Epidermal melanocyte (primary cell): Measurements from ENCODE around the gene DNAJA2.
"Not testable (repeated sequence)": the region's sequence is repeated elsewhere in the genome, so short reads cannot be mapped to it uniquely, and the experiment has no call there.

Experiments used
- DNase-seq: peaks from one replicate; pipeline ENCODE4 v3.0.0; 2011; ENCODE audit warnings: low spot score; ENCODE audit not compliant: insufficient read length

The DNAJA2 gene

GRCh38 chr16:46975908-46976470 lies 2.5 kb upstream of the DNAJA2 start:
- DNase-seq: no peak

- DNase-seq: no peak
These were observed 1.7 kb upstream of the DNAJA2 start for GRCh38 chr16:46975165-46975564.

DNA sequence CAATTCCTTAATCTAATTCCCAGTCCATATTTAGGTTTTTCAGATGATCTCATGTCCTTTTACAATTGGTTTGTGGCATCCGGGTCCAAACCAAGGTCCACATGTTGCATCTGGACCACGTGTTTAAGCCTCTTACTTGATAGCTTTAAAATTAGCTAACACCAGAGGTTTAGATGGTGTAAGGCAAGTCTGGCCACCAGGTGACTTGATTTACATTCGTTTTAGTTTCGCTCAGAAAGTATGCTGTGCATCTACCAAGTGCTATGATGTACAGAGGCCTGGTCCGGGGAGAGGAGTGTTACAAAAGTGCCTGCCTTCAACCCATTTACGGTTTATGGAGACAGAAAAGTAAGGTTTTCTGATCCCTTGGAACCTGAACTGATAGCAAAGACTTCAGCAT lies 878 bp upstream of the DNAJA2 start:
- no peak for DNase-seq

DNA sequence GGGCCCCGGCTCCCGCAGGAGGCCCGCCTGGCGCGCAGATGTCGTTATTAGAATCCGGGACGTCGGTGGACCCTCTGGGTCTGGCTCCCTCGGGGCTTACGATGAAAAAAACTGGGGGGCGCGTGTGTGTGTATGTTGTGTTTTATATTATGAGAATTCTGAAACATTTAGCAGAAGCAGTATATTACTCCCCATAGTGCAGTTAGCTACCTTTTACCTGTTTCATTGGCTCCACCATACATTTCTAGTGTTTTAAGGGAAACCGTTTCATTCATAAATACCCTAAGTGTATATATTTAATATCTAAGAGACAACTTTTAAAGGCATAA lies 486 bp upstream of the DNAJA2 start:
- no peak for DNase-seq

GRCh38 chr16:46972429-46973206 lies 856 bp downstream of the DNAJA2 start:
- no peak for DNase-seq

GRCh38 chr16:46971271-46971670 lies 2.2 kb downstream of the DNAJA2 start:
- DNase-seq: no peak

DNA sequence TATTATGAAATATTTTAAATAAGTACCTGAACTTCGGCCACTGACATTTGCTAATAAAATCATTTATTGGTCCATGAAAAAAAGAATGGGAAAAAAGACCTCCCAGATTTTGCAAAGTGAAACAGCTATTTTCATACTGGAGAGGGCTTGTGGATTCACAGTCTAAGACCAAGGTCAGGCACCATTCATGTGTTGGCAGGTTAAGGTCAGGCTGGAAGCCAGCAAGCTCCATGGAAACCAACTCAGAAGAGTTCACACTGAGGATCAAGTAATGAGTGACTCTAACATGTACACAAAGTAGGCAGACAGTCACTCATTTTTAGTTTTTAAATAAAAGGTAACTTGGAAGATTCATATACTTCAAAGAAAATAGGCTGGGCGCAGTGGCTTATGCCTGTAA lies 3.4 kb downstream of the DNAJA2 start:
- DNase-seq: no peak

DNA sequence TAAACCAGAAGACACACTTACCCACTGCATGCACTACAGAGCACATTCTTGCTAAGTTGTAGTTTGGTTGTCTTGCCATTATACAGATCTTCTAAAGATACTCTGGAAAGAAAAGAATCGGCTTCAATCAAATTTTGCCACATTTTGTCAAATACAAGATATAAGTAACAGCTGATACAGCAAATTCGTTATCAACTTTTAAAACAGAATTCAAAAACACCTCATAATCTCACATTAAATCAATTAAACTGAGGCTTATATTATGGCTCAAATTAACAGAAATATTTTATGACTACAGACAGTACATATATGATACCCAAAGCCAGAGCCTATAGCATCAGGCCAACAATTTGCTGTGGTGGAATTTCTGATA lies 5.4 kb downstream of the DNAJA2 start:
- DNase-seq: no peak

GRCh38 chr16:46962629-46963028 lies 10.8 kb downstream of the DNAJA2 start:
- no peak for DNase-seq

DNA sequence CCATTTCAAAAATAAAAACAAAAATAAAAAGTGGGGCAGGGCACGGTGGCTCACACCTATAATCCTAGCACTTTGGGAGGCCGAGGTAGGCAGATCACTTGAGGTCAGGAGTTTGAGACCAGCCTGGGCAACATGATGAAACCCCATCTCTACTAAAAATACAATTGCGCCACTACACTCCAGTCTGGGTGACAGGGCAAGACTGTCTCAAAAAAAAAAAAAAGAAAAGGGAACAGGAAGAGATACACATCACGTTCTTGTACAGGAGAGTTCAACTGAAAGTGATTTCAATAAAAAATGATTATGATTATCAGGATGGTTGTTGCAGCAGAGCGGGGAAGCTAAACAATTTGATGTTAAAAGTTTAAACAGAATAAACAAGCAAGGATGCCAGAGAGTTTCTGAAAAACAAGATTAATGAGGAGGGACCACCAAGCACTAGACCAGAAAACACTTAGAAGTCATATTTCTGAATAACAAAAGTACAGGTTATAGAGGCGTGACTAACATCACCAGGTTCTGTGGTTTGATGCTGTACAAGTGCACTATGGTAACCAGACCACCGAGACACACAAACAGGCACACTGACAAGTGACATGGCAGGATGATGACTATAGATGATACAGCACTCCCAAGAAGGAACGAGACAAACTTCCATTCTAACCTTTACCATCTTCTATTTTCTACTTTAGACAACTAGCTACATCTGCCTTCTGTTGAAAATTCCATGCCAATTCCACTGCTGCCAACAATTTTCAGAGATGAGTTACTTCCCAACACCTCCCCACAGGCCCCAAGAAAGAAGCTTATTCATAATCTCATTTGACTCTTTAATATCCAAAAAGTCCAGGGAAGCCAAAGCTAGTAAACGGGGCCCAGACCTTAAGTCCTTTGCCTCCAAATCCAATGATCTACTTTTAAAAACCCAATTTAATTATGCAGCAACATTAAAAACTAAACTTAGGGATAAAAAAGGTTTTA lies 11.8 kb downstream of the DNAJA2 start:
- DNase-seq: no peak

- DNase-seq: no peak
These were observed 18.9 kb downstream of the DNAJA2 start for GRCh38 chr16:46954562-46954961.

DNA sequence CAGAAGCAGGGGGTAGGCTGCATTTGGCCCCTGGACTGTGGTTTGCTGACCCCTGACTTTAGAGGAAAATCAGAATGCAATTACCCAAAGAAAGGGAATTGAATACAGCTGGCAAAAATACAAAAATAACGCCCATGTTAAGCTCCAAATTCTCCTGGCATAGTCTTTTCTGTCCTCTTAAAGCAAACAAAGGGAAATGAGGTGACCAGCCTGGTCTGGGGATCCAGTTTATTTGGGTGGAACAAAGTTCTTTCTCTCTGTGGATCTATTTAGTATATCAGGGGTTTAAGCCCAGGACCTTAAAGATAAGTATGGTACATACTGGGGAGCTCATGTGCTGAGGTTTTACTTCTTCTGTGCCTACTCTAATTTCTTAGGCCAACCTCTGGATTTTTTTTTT lies 23.5 kb downstream of the DNAJA2 start:
- no peak for DNase-seq

GRCh38 chr16:46949241-46949892 lies 24.1 kb downstream of the DNAJA2 start:
- no peak for DNase-seq

GRCh38 chr16:46948548-46949166 lies 24.8 kb downstream of the DNAJA2 start:
- no peak for DNase-seq

DNA sequence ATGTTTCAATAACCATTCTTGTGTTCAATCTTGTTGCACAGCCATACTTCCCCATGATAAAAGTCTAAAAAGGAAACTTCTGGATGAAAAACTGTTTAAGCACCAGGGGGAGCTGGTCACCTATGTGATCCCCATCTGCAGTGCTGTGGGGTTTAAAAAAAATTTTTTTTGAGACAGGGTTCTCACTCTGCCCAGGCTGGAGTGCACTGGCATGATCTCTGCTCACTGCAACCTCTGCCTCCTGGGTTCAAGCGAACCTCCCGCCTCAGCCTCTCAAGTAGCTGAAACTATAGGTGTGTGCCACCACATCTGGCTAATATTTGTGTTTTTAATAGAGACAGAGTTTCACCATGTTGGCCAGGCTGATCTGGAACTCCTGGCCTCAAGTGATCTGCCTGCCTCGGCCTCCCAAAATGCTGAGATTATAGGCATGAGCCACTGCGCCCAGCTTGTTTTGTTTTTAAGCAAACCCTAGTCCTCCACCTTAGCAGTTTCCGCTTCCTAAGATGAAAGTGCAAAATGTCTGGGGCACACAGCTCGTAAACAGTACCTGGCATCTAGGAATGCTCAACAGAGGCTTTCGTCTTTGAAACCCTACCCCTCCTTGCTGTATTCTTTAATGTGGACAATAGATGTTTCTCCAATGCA lies 25.4 kb downstream of the DNAJA2 start:
- no peak for DNase-seq

DNA sequence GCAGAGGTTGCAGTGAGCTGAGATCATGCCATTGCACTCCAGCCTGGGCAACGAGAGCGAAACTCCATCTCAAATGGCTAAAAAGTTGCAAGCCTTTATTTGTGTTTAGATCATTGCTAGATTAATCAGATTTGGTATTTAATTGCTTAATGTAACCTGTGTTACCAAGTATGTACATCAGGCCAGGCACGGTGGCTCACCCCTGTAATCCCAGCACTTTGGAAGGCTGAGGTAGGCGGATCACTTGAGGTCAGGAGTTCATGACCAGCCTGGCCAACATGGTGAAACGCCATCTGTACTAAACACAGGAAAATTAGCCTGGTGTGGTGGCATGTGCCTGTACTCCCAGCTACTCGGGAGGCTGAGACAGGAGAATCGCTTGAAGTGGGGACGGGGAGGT lies 28.8 kb downstream of the DNAJA2 start:
- DNase-seq: not testable (repeated sequence)

GRCh38 chr16:46937536-46937935 lies 35.9 kb downstream of the DNAJA2 start:
- DNase-seq: no peak

DNA sequence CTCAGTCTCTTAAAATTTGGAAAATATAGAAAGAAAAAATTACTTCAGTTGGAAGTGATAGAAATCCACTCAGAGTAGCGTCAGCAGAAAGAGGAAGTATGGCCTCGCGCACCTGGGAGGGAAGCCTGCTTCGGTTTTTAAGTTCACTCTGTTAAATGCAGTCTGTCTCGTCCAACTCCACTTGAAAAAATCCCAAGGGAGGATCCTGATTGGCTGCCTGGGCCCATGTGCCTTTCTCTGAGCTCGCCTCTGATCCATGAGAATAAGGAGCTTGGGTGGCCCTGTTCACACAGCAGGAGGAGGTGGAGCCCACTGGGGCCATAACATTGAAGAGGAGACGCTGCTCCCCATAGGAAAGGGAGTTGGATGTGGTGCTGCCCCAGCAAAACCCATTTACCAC lies 40.7 kb downstream of the DNAJA2 start:
- DNase-seq: no peak

DNA sequence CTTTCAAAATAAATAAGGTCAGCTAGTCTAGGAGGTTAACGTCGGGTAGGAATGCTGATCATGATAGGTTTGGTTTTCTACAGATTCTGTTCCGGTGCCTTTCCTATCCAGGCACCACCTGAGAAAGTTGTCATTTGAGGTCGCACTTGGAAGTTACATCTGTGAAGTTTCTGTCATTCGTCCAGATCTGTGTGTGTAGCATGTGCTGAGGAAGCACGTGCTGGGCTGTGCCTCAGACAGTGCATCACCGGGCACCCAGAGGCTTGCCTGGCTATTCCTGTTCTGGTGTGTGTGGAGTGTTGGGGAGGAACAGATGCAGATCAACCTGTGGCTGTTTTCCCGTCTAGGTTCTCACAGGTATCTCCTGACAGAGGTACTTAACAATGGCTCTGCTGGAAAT lies 42.6 kb downstream of the DNAJA2 start:
- DNase-seq: no peak

GRCh38 chr16:46929378-46930332 lies 43.8 kb downstream of the DNAJA2 start:
- DNase-seq: no peak
